Panc1 (cell line): Measurements from ENCODE around the gene NCAM2.

Source experiments
- CTCF ChIP-seq: fragments of 450-650 bp; IDR thresholded peaks from 2 replicates; pipeline ENCODE4 v1.5.1; 2017; ENCODE audit warnings: mild to moderate bottlenecking
- POLR2AphosphoS5 ChIP-seq: IDR thresholded peaks from 2 replicates; pipeline ENCODE4 v1.6.1; 2012; ENCODE audit warnings: mild to moderate bottlenecking, low read depth, low read length, moderate library complexity
- TCF7L2 ChIP-seq: IDR thresholded peaks from 2 replicates; pipeline ENCODE4 v1.6.1; 2011; ENCODE audit warnings: mild to moderate bottlenecking, low read depth, low read length, inconsistent platforms

- TF ChIP-seq CTCF (no peak), TCF7L2 (no peak), POLR2AphosphoS5 (no peak)
These were observed 240.6 kb downstream of the NCAM2 start for GRCh38 chr21:21238629-21239400.
